GM19372 (cell line): ENCODE data around the gene LBX2.

Experiments used
- ATAC-seq: cut with Tn5 transposase; IDR thresholded peaks from one replicate; pipeline ENCODE4 v1.9.1; 2021; ENCODE audit warnings: mild to moderate bottlenecking, low read depth, moderate library complexity; ENCODE audit not compliant: unreplicated experiment

The LBX2 gene

DNA sequence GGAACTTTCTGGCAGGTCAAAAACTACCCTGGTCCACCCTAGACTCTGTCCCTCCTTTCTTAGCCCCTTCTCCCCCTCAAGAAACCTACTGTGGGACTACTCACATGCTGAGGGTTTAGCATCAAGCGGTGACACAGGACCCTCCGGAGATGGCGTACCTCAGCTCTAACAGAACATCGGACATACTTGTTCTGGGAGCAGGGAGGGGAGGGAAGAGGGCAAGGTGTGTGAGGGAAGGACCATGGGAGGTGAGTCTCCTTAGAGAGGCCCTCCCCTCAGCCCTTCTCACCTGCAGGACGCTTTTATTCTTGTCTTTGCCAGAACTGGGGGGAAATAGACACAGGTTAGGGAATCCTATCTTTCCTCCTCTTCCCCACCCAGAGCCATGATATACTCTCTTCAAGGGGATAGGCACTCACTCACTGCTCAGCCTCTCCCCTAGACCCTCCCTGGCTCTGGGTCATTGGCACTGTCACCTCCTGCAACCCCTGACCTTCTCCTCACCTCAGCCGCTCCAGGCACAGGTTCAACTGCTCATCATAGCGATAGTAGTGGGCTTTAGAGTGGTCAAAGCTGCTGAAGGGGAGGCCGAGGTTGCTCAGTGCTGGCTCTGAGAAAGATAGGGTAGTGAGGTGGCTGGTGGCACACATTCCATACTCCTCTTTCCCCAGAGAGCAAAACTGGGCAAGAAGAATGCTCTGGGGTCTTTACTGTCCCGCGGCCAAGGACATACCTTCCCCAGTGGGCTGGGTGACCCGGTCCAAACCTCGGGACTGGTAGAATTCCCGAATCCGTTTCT lies 6.2 kb upstream of the LBX2 start:
- no peak for ATAC-seq

DNA sequence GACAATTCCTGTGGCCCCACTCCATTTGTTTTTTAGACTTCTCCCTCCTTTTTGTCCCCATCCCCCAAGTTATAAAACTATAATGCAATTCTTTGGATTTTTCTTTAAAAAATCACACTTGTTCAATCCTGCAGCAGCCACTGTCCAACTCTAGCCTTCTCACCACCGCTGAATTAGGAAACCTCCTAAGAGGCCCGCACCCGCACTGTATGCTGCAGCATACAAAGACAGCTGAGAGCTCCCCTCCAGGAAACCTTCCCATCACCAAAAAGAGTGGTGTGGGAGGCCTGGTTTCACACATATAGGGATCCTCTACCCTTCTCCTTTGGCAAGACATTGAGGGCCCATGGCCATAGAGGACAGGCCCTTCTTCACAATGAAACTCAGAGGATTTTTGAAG lies 5.2 kb upstream of the LBX2 start:
- ATAC-seq = no peak

DNA sequence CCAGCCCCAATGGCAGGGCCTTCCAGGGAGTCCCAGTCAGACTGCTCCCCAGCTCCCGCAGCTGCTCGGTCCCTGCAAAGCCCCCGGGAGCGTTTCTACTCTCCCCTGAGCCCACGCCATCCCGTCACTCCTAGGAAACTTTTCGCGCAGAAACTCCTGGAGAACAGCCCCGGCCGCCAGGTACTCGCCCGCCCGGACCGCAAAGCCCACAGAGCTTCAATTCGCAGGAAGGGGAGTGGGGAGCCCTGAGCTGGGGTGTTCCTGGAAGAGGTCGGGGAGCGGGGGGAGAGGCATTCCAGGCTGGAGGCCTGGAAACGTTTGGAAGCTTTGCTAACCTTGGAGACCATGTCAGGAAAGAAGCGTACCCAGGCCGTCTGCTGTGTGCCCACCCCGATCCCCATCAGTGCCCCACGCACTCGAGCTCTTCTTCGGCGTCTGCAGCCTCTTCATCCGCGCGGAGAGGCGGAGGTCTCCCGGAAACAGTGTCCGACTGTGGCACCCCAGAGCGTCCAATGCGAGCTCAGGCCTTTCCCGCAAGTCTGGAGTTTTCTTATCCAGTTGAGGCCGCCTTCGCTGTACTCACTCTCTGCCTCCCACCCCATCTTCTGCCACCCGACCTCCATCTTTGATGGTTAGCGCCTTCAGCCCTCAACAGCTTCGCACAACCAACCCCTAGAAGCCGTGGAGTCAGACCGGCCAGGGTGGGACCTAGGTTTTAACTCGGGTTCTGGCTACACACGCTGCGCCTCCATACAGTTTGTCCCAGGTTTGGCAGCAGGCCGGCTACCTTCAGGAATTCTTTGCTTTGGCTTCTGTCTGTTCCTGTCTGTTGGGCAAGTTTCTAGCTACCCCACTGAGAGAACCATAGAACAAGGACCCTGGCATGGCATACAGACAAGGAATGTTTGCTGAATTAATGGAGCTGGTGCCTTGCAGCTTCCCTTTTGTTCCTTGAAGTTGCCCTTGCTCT lies 4.4 kb upstream of the LBX2 start:
- ATAC-seq = no peak

DNA sequence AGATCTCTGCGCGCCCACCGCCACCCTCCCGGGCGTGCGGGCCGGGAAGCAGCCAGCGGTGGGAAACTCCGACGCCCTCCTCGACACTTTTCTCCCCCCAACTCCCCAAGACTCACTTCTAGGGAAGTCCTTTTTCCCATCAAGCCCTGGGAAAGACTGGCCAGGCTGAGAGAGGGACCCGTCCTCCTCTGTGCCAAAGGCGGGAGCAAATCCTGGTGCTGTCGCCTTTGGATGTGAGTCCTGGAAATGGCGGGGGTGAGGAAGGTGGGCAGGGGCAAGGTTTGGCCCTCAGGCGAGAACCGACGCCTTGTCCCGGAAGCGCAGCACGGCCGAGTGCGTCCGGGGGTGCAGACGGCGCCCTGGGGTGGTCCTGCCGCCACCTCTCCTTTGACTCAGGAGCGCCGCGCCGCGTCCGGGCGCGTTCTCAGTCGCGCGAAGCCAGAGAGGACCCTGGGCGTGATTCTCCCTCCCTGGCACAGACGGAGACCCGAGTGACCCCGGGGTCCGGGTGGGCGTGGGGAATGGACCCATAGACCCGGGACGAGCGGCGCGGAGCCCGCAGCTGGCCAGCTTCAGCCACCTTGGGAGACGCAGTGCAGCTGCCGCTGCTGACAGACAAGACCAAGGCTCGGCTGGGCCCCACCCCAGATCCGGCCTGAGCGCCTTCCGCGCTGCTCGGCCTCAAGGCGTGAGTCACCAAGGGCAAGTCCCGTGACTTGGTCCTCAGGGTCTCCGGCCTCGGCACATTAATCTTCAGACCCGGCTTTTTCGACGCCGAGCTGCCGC lies 3.5 kb upstream of the LBX2 start:
- ATAC-seq = no peak

DNA sequence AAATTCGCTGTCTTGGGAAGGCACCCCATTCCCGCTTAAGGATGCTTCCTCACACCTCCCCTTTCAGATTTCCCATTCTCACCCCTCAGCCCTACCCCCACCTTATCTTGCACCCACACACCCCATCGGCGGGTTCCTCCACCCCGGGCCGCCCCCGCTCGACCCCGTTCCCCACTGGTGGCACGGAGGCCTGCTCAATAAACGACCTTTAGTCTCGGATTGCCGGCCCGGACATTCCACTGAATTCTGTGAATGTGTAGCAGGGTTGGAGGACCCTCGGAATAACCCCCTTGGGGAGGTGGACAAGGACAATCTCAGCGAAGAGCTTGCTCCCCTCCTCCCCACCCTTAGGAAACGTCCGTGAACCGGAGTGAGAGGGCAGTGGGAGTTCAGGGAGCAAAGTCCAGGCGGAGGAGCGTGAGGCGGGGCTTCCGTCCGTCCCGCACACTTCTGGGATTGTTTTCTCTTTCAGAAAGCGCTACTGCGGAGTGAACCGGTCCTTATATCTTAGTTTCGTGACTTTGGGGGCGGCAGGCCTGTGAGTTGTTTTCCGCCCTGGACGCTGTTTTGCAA lies 2.8 kb upstream of the LBX2 start:
- no peak for ATAC-seq

DNA sequence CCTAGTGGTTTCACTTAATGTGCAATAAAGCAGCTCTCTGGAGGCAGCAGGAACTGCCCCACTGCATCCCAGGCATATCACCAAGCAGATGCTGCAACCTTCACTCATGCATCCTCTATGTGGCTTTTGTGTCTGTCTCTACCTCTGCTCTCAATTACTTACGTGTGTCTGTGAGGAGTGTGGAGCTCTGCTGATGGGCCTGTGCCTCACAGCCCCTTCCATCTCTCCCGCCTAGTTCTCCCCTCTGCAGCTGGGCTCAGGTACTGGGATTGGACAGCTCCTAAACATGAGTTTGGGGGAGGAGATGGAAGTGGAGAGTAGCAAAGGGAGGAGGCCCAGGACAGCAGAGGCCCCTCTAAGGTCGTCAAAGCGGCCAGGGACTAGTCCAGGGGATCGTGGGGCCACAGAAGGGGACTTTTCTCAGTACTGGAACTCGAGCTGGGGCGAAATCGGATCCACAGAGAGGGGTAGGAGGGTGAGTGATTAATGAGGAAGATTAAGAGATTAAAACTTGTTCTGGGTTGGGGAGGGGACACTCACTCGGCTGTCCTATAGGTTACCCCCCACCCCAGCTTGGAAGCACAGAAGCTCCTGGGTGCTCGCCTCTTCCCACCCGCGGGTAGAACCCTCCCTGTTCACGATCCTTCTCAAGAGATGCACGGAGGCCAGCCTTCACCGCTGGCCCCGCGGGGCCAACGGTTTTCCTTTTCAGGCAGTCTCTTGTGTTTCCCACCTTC lies 2.1 kb upstream of the LBX2 start:
- no peak for ATAC-seq

DNA sequence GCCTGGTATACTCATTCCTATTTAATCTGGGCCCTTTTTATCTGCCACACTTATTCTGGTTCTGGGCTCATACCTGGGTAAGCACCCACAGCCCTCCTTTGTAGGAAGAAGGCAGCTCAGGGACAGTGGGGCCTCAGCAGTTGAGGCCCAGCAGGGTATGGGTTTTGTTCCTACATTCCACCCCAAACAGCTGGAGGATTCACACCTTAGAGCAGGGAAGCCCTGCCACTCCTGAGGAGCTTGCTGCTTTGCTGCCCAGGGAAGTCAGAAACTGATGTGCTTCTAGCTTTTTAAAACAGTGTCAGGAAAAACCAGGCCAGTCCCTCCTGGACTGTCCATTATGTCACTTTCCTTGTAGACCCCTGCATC lies 1.2 kb upstream of the LBX2 start:
- no peak for ATAC-seq

DNA sequence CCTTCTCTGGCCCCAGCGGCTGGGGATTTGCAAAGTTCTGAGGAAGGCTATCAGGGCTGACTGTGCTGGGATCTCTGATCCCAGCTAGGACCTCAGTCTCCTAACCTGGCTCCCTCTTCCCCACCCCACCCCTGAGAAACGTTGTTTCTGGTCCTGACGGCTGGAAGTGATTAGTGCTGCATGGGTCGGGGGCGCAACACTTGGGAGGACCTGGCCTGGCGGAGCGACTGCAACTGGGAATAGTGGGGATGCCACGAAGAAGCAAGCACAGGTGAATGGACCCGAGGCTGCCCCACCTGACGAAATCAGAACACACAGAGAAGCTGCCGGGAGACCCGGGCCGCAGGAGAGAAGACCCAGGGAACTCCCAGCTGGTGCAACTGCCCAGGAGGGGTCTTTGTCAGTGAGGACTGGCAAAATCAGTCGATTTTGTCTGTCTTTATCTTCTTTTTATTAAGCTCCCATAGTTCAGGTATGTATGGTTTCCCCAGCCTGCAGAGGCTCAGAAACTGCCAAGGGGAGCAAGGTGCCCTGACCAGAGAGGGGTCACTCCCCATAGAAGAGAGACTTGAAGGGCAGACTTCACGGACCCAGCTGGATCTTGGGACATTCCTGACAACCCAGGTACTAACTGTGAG lies 656 bp upstream of the LBX2 start:
- ATAC-seq = no peak

DNA sequence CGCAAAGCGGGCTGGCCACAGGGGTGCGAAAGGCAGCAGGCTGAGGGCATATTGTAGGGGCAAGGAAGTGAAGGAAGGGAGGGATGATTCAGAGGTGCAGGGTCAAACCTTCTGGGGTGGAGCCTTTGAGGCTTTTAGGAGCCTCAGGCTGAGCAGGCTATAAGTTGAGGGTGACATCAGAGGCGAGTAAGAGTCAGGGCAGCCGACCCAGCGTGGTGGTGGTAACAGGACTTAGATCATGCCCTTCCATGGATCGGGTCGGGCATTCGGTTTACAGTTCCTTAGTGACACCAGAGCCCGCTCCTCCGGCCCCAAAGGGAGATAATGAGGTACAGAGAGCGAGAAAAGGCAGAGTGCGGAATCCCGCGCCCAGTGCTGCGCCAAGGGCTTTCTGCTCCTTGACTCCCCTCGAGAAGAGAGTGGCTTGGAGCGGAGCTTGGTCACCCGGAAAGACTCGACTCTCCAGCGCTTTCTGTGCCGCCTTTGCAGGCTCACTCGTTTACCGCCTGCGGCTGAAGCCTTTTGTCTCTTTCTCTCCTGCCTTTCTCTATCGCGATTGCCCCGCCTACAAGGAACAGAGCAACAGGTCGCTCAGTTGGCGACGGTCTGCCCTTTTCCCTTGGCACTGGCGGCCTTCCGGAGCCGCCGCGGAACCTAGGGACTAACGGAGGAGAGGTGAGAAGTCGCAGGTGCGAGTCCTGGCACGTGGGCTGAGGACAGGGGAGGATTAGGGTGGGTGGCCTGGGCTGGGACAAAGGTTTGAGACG lies 720 bp downstream of the LBX2 start:
- ATAC-seq = no peak

DNA sequence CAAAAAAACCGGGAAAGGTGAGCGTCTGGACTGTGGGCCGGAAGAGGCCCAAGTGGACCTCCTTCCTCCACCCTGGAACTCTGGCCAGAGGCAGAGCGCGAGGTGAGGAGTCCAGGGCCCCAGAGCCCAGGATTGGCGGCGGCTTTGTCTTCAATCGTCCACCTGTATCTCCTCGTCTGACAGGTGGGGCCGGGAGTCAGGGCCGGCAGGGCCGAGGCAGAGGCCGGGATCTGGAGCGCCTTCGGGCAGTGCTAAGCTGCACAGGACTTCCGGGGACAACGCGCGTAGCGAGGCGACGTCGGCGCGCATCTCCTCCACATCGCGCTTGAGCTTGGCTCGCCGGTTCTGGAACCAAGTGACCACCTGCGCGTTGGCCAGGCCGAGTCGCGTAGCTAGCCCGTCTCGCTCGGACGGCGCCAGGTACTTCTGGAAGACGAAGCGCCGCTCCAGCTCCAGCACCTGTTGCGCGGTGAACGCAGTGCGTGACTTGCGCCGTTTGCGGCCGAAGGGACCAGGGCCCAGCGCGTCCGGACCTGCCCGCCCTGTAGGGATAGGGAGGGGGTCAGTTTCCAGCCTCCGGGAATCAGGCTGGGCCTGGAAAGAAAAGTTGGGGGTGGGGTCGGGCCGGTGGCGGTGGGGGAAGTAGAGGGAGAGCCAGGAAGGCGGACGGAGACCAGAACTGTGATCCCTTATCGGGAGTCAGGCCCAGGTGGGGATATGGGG lies 1.5 kb downstream of the LBX2 start:
- ATAC-seq = no peak

DNA sequence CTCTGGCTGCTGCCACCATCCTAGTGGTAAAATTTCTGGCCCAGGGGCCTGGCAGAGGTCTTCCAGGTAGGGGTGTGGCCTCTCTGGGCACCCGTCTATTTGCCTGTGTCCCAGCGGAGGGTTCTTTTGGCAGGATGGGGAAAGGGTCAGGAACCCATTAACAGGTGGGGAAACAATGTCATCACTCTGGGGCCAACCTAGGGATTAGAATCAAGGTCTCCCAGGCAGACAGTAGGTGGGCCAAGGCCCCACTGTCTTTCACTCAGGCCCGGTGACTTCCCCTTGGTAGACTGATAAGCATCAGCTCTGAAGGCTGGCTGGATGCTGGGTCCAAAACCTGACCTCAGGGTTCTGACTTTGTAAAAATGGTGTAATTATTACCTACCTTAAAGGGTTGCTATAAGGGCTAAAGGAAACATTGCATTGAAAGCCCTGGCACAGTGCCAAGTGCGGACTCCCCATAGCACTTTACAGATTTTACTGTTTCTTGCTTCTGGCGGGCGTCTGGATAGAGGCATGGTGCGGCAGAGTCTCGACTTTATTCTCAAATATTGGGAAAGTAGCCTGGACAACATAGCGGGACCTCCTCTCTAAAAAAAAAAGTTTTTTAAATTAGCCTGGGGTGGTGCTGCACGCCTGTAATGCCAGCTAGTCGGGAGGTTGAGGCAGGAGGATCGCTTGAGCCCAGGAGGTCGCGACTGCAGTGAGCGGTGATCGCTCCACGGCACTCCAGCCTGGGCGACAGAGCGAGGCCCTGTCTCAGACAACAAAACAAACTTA lies 2.2 kb downstream of the LBX2 start:
- ATAC-seq = no peak

DNA sequence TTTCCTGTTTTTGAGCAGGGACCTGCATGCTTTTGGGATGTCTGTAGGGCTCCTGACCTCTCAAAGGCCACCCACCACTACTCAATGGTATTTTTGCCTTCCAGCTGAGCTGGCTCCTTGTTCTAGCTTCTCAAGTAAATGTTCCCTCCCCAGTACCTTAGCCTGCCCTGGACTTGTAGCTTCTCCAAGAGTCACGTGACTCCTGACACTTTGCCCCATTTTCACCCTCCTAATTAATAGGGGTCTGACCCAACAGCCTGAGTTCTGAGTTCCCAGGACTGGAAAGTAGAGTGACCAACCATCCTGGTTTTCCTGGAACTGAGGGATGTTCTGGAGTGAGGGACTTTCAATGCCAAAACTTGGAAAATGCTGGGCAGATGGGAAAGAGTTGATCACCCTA lies 4.0 kb downstream of the LBX2 start:
- ATAC-seq = no peak

DNA sequence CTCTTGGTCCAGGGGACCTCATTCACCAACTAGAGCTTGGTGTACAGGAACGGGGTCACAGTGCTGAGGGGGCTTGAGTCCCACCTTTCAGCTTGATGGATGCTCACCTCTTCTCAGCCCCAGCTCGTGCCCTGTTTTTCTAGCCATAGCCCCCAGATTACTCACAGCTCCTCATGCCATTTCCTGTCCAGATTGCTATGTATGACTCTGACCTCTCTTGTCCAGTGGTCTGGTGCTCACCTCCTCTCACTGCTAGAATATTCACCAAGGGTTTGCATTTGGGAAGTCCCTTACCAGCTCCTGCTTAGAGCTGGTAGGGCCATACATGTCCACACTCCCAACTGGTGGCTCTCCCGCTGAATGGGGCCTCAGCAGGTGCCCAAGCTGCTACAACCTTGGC lies 5.9 kb downstream of the LBX2 start:
- no peak for ATAC-seq

DNA sequence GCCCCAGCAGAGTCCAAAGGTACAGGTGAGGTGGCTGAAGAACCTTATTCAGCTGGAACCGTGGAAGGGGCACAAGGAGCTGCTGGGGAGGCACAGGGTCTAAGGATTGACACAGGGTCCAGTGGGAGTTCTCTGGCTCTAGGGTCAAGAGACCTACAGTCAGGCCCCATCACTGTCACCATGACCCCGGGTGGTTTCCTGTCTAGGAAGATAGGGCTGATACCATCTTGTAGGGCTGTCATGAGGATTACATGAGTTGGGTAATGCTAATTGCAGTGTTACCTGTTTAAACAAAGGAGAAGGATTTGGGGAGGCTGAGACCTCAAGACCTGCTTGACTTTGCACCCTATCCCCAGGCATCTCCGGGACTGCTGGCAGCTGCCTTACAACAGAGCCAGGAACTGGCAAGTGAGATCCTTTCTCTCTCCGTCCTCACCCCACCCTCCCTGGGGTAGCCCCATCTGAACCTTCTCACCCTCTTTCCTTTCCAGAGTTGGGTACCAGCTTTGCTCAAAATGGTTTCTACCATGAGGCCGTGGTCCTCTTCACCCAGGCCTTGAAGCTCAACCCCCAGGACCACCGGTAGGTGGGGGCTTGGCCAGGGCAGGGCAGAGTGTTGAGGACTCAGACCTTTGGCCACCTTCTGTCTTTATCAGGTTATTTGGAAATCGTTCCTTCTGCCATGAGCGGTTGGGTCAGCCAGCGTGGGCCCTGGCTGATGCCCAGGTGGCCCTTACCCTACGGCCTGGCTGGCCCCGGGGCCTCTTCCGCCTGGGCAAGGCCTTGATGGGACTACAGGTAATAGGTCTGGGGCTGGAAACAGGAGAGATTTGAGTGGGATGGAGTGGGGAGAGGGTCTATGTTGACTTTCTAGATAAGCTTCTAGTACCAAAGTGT lies 7.5 kb downstream of the LBX2 start:
- ATAC-seq = no peak

DNA sequence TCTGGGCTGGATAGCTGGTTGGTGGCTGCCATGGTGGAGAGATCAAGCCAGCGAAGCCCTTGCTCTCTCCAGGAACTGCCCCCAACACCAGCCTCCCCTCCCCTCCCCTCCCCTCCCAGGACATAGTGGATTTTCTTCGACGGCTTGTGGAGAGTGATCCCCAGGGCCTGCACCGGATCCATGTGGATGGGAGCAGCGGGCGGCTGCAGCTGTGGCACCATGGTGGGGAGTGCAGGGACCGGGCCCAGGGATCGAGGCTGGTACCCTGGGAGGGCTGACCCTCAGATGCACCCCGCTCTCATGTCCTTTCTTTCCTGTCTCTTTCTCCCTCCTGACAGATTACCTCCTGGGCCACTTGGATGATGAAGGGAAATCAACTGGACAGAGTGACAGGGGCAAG lies 9.5 kb downstream of the LBX2 start:
- ATAC-seq = no peak
